ENCODE results near the gene SPI1. TPM values are rescaled to one million over a fixed set of nuclear protein-coding genes. Genes with fewer than 3 reads are reported as not detected.
A peak's percentile ranks its signal among the peaks of the same experiment; 100 is the strongest.

SPI1 gene
- total RNA-seq, 1 donor from 2014 or later: 295 TPM

DNA sequence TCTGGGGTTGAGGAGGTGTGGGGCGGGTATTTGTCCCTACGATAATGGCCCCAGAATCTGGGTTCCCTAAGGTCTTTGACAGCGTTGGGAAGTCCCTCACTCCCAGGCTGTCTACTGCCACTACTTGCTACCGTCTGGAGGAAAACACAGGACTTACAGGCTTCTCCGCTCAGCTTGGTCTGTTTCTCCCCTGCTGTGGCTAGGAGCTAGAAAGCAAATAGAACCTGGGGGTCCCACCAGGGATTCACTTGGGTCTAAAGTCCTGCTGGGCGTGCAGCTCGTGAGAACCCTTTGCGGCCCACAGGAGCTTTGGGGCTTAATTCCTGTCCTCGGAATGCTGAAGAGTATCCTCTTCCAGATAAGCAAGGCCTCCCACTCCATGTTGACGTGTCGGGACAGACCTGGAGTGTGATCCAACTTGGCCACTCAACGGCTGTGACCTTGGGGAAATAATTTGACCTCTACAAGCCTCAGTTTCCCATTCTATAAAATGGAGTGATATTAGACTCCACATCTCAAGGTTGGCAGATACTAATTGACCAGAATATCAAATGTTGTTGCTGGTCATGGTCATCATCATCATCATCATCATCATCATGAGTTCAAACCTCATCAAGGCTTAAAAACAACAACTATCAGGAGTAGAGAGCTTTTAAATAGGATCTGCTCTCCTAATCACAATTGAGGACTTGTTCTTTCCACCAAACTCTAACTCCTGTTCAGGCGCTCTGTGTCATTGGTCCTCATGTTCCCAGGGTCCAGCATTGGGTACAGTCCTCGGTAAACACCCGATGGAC lies 24.2 kb downstream of the SPI1 start:
- Histone ChIP-seq H3K27me3 (ENCODE audit: low read depth) (no peaks in the 10 kb centered on the region), H3K9me3 (no peaks in the 10 kb centered on the region), H3K36me3 (no peaks in the 10 kb centered on the region), H3K27ac (no peak overlapping the region), H3K4me3 (peak overlapping the region; percentile 55), H3K4me1 (peaks cover 4% of the 10 kb centered on the region)
- ATAC-seq (no peak), DNase-seq (no peak)
- intact Hi-C loops (cut with DNase I): no loop called here
- TF ChIP-seq, protein P1, sequence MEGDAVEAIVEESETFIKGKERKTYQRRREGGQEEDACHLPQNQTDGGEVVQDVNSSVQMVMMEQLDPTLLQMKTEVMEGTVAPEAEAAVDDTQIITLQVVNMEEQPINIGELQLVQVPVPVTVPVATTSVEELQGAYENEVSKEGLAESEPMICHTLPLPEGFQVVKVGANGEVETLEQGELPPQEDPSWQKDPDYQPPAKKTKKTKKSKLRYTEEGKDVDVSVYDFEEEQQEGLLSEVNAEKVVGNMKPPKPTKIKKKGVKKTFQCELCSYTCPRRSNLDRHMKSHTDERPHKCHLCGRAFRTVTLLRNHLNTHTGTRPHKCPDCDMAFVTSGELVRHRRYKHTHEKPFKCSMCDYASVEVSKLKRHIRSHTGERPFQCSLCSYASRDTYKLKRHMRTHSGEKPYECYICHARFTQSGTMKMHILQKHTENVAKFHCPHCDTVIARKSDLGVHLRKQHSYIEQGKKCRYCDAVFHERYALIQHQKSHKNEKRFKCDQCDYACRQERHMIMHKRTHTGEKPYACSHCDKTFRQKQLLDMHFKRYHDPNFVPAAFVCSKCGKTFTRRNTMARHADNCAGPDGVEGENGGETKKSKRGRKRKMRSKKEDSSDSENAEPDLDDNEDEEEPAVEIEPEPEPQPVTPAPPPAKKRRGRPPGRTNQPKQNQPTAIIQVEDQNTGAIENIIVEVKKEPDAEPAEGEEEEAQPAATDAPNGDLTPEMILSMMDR (IDR thresholded peaks at IDR 0.05): no peak

DNA sequence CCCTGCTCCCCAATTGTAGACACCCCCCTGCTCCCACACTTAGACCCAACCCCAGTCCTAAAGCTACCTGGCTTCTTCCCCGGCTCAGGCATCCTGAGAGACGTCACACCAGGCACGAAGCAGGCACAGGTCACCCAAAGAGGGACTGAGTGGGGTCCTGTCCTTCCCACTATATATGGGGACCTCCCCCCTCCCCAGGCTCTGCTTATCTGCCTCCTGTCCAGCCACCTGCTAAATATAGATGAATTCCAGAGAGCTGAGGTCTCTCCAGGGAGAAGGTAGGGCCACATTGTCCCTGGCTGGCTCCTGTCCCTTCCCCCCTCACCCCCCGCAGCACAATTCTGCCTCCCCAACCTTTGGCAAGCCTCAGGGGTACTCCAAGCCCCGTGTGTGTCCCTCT lies 25.8 kb downstream of the SPI1 start, which contains the start of gene MYBPC3:
TSS of gene MYBPC3 (minus strand) at position 147 of the 400 bp plus-strand sequence. CDS start at position 92, 55 bp downstream.
- no peak within 1 kb of the TSS for H3K4me3 ChIP-seq
- peaks cover 4% of the 10 kb centered on the region for H3K4me1 ChIP-seq
- TF ChIP-seq, protein P1 (IDR thresholded peaks at IDR 0.05): no peak
- no peak within 1 kb of the TSS for H3K27ac ChIP-seq
- no peaks in the 10 kb centered on the region for H3K36me3 ChIP-seq
- H3K9me3 ChIP-seq: no peaks in the 10 kb centered on the region
- H3K27me3 ChIP-seq (ENCODE audit: low read depth): no peaks in the 10 kb centered on the region
- intact Hi-C loops (cut with DNase I): no loop called here
- ATAC-seq: no peak
- DNase-seq: no peak

DNA sequence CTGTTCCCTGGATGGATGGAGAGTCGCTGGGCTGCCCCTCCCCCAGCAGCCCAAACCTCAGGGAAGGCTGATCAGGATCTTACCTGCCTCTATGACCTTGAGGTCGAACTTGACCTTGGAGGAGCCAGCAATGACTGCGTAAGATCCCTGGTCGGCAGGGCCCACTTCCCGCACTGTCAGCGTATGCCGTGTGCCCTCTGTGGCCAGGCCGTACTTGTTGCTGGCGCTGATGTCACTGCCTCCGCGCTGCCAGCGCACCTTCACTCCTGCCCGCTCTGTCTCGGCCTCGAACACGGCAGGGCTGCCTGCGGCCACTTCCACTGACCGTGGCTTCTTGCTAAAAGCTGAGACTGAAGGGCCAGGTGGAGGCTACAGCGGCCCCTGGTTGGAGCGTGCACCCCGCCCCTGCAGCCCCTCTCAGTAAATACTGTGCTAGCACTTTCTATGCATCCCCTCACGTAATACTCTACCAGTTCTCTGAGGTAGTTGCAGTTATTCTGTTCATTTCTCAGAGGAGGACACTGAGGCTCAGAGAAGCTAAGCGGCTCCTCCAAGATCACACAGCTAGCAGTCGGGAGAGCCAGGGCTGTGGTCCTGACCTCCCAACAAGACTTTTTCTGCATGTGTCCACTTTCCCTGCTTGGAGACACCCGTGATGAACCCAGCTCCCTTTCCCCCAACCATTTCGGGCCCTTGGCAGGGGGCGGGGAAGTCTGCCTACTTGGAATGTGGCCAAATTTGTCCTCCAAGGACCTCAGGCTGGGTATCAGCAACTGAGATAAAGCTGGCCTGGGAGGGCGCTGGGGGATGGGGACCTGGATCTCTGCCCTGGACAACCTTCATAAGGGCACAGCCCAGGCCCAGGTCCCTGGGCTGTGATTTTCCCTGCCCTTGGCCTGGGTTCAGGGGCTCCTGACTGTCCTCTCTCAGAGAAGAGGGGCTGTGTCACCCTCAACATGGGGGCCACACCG lies 26.9 kb downstream of the SPI1 start:
- Histone ChIP-seq H3K9me3 (no peaks in the 10 kb centered on the region), H3K27ac (no peak overlapping the region), H3K4me3 (no peak overlapping the region), H3K27me3 (ENCODE audit: low read depth) (no peaks in the 10 kb centered on the region), H3K36me3 (no peaks in the 10 kb centered on the region), H3K4me1 (peaks cover 4% of the 10 kb centered on the region)
- DNase-seq (no peak), ATAC-seq (no peak)
- TF ChIP-seq, protein P1 (IDR thresholded peaks at IDR 0.05): no peak
- intact Hi-C loops (cut with DNase I): no loop called here

DNA sequence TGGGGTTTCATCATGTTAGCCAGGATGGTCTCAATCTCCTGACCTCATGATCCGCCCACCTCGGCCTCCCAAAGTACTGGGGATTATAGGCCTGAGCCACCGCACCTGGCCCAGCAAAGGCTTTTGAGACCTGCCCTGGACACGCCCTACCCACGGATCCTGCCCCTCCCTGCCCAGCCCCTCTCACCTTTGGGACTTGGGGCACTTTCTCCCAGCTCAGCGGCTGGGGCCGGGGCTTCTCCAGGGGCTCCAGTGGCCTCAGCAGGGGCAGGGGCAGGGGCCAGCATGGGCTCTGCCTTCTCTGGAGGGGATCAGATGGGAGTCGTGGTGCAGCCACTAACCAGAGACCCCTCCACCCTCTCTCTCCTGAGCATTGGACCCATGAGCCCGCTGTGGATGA lies 28.0 kb downstream of the SPI1 start:
- TF ChIP-seq, protein P1 (IDR thresholded peaks at IDR 0.05): no peak
- peaks cover 4% of the 10 kb centered on the region for H3K4me1 ChIP-seq
- H3K27me3 ChIP-seq (ENCODE audit: low read depth): no peaks in the 10 kb centered on the region
- intact Hi-C loops (cut with DNase I): no loop called here
- no peak overlapping the region for H3K27ac ChIP-seq
- DNase-seq: no peak
- H3K4me3 ChIP-seq: no peak overlapping the region
- ATAC-seq: no peak
- H3K9me3 ChIP-seq: no peaks in the 10 kb centered on the region
- no peaks in the 10 kb centered on the region for H3K36me3 ChIP-seq

DNA sequence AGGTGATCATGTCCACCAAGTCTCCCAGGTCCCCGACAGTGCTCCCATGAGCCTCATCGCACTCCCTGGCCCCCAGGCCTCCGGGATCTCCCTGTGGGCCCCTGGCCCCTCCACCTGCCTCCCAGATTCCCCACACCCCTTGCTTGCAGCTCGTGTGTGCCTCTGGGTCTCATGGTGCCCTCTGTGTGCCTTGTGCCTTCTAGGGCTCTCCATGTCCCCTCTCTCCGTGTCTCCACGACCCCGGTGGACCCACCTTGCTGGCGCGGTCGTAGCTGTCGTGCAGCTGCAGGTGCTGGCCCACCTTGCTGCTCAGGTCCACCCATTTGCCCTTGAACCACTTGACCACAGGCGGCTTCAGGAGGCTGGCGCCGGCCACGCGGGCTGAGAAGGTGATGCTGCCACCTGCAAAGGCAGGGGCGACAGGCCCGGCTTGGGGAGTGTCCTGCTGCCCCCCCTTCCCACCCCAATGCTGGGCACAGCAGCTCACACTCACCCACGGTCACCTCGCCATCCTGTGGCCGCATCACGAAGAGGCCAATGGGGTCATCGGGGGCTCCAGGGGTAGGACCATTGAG lies 28.7 kb downstream of the SPI1 start:
- intact Hi-C loops (cut with DNase I): no loop called here
- ATAC-seq: no peak
- Histone ChIP-seq H3K4me3 (no peak overlapping the region), H3K36me3 (no peaks in the 10 kb centered on the region), H3K4me1 (peaks cover under 1% of the 10 kb centered on the region), H3K27ac (no peak overlapping the region), H3K27me3 (ENCODE audit: low read depth) (no peaks in the 10 kb centered on the region), H3K9me3 (no peaks in the 10 kb centered on the region)
- TF ChIP-seq, protein P1 (IDR thresholded peaks at IDR 0.05): no peak
- no peak for DNase-seq
